ENCODE measurements around the gene SERPINA12. TPM values are rescaled to one million over a fixed set of nuclear protein-coding genes. Genes with fewer than 3 reads are reported as not detected.

SERPINA12 gene, protein sequence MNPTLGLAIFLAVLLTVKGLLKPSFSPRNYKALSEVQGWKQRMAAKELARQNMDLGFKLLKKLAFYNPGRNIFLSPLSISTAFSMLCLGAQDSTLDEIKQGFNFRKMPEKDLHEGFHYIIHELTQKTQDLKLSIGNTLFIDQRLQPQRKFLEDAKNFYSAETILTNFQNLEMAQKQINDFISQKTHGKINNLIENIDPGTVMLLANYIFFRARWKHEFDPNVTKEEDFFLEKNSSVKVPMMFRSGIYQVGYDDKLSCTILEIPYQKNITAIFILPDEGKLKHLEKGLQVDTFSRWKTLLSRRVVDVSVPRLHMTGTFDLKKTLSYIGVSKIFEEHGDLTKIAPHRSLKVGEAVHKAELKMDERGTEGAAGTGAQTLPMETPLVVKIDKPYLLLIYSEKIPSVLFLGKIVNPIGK
- total RNA-seq, result not detected in 2 replicates

DNA sequence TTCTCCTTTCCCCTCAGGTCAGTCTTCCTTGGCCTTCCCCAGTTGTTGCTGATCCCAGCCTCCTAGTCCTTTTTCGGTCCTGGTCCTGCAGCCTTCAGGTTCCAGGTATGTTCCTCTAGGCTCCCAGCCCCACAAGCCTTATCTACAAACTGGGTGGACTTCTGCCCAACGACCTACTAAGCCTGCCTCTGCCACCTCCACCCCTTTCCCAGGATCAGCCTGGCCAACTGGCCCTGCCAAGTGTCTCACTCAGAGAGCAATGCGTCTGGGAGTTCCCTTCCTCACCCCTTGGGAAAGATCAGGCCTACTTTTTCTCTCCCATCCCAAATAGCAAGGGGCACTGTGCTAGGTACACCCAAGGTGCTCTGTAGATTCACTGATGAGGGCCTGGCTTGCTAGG is at the start of gene SERPINA12:
SERPINA12 (minus strand) TSS at position 114 of the 400 bp plus-strand sequence. CDS start 11,072 bp downstream, outside the sequence.
- DNase-seq (ENCODE audit: extremely low read depth, low read depth, low spot score), result no peak

DNA sequence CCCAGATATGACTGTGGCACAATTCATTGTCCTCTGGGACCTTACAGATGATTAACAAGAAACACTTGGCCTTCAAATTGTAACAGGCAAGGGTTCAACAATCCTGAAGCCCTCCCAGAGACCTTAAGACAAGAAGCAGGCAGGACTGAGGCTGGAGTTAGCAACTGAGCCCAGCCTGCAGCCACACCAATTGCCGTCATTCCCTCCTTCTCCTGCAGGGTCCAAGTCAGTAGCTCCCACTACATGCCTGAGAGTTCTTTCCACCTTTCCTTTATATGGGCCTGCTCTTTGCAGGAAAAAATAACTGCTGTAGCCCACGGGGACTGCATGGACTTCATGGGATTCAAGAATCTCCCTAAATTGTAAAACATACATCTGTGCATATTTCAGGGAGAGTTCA is 49.6 kb upstream of the SERPINA12 start:
- no peak for DNase-seq (ENCODE audit: extremely low read depth, low read depth, low spot score)

DNA sequence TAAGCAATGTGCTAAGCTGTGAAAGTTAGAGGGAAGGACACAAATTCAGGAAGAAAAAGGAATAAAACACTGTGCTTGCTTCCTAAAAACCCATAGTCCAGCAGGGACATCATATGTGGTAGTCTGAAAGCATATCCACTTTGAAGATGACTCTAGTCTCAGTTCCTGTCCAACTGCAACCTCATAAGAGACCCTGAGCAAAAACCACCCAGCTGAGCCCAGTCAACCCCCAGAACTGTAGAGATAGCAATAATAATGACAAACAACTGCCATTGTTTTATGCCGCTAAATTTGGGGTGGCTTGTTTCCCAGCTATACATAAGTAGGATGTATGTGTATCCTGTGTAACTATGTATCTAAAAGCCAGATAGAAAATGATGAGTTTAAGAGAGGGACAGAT is 48.1 kb upstream of the SERPINA12 start:
- no peak for DNase-seq (ENCODE audit: extremely low read depth, low read depth, low spot score)

DNA sequence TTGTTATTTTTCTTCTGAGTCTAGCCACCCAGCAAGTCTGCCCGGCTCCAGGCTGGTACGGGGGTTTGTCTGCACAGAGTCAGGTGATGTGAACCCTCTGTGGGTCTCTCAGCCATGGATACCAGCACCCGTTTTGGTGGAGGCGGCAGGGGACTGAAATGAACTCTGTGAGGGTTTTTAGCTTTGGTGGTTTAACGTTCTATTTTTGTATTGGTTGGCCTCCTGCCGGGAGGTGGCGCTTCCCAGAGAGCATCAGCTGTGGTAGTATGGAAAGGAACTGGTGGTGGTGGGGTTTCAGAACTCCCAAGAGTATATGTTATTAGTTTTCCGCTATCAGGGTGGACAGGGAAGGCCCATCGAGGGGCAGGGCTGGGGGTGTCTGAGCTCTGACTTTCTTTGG is 46.7 kb upstream of the SERPINA12 start:
- DNase-seq (ENCODE audit: extremely low read depth, low read depth, low spot score), result no peak

DNA sequence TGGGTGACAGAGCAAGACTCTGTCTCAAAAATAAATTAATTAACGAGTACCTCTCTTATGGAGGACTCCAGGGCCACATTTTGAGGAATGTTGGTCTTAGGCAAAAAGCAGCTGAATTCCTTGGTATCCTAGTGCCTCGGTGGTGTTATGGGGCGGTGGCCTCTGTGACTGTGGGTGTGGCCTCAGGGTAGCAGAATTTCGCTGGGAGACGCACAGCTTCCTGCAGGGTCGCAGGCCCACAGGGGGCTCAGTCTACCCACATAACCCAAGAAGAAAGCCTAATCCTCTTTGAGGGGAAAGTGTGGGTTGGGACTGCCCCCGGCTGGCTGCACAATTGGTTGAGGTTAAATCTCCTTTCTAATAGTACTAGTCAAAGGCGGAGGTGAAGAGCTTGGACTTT is 40.8 kb upstream of the SERPINA12 start:
- DNase-seq (ENCODE audit: extremely low read depth, low read depth, low spot score), result no peak

DNA sequence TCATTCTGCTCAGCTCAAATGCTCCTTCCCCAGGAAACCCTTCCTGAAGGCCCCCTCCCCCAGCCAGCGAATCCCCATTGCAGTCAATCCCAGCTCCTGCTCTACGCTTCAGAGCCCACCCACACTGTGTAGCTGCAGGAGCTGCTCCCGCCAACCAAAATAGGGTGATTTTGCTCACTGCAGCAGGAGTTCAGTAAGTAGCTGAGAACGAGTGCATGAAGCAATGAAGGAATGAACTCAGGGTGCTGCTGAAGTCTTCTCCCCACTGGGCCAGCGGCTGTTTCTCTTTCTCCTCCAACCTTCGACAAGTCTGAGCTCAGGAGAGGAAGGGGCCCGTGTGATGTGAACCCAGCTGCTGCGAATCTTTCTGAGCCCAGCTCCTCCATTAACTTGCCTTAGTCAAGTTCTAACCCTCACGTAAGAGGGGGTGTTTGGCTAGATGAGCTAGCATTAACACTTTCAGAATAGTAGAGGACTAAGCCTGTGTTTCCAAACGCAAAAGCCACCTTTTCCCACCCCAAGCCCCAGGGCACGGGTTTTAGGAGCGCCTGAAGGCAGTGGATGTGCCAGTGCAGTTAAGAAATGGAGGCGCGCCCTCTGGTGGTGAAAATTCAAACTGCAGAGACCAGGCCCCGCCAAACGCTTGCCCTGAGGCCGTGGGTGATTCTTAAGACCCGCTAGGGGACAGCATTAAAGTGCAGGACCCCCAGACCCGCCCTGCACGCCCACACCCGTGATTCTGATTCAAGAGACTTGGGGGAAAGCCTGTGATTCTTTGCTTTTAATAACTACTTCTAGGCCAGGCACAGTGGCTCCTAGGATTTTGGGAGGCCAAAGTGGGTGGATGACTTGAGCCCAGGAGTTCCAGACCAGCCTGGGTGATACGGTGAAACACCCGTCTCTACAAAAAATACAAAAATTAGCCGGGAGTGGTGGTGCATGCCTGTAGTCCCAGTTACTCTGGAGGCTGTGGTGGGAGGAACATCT is 40.0 kb upstream of the SERPINA12 start:
- no peak for DNase-seq (ENCODE audit: extremely low read depth, low read depth, low spot score)

DNA sequence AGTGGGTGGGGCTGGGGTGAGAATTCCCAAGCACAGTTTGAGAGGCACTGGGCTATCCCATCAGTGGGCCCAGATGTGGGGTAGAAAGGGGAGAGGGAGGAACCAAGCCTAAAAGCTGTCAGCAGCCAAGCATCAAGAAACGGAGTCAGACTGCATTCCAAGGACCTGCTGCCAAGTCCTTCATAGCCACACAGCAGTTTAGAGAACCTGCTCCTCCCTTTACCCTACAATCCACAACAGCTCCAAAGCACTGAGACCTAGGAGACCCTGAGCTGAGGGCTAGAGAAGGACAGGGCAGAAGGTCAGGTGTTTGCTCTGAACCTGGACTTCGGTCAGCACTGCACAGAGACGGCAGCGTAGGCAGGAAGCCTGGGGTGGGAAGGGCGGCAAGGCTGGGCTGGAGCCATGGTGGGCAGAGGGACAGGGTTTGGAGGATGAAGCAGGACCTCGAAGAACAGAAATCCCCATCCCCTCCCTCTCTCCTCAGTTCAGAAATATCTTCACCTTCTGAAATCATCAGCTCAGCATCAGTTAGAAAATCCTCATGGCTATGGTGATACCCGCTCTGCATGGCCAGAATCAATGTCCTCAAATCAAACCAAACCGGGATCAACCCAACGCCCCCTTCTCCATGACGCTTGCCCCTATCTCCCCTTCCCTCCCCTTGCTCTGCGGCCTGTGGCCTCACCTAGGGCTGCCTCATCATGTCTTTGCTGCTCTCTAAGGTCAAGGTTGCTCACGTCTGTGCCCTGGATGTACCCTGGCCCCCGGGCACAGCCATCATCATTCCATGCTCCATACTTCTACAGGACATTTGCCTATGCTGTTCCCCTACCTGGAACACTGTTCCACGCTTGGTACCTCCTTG is 39.1 kb upstream of the SERPINA12 start:
- DNase-seq (ENCODE audit: extremely low read depth, low read depth, low spot score), result no peak

DNA sequence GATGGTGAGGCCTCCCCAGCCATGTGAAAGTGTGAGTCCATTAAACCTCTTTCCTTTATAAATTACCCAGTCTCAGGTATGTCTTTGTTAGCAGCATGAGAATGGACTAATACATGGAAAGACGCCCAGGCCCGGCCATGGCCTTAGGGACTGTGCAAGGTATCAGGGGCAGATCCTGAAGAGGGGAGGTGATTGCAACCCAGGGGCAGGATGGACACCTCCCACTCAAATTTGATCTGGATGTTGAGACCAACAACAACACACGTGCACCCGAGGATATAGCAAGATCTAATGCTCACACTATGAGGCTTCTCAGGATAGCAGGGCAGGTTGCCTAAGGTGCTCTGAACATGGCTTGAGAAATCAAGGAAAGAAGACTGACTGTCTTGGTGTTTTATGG is 38.5 kb upstream of the SERPINA12 start:
- no peak for DNase-seq (ENCODE audit: extremely low read depth, low read depth, low spot score)

DNA sequence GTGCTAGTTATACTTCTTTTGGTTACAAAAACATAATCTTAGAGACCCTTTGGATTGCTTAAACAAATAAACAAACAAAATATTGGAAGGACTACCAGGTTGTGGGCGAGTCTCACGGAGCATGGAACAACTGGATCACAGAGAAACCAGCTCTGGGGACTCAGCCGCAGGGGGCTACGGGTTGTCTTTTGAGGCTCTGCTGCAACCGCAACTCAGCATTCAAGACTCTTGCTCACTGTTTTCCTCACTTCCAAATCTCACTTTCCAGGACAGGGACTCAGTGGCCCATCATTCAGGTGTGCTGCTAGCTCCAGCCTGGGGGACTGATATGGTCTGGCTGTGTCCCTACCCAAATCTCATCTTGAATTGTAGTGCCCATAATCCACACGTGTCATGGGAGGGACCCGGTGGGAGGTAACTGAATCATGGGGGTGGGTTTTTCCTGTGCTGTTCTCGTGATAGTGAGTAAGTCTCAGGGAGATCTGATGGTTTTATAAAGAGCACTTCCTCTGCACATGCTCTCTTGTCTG is 37.9 kb upstream of the SERPINA12 start:
- no peak for DNase-seq (ENCODE audit: extremely low read depth, low read depth, low spot score)

DNA sequence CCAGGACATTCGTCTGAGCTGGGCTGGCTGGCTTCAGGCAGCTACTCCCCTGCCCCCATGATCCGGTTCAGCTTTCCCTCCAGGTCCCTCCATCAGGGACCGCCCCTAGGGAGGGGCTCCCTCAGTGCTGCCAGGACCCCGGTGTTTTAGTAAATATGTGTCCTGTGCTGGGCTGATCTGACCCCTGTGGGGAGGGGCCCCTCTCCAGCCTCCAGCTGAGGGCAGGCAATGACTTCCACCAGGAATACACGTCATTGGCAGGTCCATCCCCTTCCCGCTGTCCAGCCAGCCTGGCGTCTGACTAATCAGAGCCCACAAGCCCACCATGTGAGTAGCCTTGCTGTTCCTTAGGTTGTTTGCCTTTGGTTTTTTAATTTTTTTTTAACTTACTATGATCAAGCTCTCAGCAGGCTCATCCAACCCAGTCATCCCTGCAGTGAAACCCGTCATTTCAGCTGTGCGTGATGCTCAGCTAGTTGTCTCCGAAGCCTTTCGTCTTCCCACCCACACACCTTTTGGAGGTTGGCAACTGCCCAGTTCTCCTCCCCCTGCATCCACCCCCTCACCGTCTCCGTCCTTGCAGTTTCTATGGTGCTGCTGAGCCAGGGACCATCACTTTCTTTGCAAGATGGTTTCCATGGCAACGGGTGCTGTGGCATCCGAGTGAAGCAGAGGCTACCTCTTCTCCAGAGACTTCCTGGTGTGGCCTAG is 36.0 kb upstream of the SERPINA12 start:
- DNase-seq (ENCODE audit: extremely low read depth, low read depth, low spot score), result no peak

DNA sequence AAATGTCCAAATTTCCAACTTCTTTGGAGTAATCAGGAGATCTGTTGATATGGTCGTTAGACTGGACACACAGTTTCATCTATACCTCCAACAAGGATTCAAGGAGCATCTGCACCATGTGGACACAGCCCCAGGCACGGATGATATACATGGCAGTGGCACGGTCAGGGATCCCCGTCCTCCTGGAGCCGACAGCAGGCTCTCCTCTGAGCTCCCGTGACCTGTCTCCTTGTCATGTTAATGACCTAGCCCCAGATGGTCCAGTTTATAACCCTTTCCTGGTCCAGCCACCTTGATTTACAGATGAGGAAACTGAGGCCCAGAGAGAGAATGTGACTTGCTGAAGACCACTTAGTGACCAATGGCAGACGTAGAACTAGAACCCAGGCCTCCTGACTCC is 35.5 kb upstream of the SERPINA12 start:
- DNase-seq (ENCODE audit: extremely low read depth, low read depth, low spot score), result no peak

DNA sequence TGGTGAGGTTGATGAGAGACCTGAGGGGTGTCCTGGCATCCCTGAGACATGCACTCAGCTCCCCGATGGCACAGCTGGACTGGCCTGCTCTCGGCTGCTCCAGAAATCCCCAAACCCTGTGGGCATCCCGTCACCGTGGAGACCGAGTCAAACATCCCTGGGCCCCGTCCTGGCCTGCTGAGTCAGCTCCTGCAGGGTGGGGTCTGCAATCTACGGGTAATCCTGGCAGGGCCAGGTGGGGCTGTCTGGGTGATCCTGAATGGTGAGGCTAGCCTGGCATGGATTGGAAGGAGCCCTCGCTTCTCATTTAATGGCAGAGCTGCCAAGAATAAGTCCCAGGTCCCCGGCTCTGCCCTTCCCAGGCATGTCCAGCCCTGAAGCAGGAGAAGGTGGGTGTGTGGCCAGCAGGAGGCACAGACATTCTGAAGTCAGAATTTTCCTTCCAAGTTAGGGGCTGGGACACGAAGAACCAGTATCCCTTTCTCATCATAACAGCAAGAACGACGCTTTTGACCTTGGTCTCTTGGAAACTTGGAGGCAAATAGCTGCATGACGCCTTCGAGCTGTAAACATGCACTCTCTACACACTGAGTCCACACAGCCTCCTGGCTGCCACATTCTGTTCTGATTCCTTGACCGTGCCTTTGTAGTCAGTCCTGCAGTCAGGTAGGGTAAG is 34.3 kb upstream of the SERPINA12 start:
- DNase-seq (ENCODE audit: extremely low read depth, low read depth, low spot score), result no peak

DNA sequence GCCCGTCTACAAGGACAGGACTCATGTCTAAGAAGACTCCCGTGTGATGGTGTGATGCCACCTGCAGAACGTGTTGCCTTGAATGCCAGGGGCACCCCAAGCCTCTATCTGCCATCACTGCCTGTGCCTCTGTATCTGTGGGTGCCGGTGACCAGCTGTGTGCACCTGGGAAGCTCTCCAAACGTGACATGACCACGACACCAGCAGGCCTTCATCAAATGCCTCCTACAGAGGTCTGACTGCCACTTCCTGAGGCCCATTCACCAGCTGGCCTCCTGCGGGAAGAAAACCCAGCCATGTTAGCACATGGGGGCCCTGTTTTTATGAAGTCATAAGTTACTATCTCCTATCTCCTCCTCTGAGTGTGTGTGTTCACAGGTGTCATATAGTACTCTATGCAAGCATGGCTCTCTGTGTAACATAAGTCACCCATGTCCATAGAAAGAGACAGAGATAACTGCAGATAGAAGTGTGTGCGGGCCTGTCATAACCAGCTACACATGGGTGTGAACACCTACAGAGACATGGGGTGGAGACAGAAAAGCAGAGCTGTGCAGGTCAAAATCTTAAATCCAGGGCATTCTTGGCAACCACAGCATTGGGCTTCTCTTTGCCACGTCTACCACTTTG is 33.7 kb upstream of the SERPINA12 start:
- no peak for DNase-seq (ENCODE audit: extremely low read depth, low read depth, low spot score)

DNA sequence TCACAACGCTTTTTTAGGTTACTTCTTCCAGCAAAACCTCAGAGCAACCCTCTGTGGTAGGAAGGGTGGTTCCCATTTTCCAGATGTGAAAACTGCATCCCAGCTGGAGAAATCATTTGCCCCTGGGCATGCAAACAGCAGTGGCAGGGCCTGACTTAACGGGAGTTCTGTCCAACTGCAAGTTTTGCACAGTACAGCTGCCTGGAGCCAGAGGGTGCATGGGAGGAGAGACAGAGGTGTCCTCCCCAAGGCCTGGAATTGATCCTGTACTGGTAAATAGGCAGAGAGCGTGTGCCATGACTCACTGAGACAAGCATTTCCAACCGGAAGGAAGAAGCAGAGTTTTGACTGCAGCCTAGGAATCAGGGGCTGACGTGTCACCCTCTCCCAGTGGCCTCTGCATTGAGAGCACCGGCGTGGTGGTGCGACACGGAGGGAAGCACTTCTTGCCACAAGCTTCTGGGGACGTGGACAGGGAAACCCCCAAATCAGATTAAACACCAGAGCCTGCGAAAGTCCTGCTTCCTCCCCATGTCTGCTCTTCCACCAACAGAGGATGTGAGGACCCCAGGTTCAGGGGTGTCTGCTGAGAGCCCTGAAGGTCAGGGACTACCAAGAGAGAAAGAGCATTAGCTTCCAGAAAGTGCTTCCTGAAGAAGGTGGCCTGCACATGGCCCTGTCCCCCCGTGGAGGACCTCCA is 33.0 kb upstream of the SERPINA12 start:
- peak; percentile 27 for DNase-seq (ENCODE audit: extremely low read depth, low read depth, low spot score)

DNA sequence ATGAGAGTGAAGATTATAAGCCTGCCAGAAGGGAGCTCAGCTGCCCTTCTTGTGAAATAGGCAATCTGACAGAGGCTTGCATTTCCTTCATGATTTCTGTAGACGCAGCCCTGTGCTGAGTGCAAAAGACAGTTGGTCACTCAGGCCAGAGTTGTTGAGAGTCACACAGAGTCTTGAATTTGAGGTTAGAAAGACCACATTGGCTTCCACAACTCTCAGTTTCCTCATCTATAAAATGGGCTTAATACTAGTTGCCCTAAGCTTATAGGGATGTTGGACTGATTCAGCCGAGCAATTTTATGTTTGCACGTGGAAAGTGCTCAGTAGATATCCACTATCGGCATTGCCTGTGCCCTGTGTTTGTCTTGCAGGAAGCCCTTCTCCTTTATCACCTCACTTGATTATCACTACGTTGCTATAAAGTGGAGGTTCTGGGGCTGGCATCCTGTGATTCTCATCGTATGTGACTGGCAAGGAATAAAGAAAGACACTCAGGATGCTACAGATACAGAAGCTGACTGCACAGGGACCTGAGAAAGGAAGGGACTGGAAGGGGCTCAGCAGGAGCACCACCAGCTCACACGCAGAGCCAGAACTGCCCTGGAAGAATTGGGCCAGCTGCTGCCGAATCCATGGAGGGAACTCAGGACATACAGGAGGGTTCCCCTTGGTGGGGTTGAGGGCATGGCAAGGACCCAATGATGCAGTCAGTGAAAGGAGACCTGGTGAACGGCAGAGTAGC is 32.1 kb upstream of the SERPINA12 start:
- no peak for DNase-seq (ENCODE audit: extremely low read depth, low read depth, low spot score)

DNA sequence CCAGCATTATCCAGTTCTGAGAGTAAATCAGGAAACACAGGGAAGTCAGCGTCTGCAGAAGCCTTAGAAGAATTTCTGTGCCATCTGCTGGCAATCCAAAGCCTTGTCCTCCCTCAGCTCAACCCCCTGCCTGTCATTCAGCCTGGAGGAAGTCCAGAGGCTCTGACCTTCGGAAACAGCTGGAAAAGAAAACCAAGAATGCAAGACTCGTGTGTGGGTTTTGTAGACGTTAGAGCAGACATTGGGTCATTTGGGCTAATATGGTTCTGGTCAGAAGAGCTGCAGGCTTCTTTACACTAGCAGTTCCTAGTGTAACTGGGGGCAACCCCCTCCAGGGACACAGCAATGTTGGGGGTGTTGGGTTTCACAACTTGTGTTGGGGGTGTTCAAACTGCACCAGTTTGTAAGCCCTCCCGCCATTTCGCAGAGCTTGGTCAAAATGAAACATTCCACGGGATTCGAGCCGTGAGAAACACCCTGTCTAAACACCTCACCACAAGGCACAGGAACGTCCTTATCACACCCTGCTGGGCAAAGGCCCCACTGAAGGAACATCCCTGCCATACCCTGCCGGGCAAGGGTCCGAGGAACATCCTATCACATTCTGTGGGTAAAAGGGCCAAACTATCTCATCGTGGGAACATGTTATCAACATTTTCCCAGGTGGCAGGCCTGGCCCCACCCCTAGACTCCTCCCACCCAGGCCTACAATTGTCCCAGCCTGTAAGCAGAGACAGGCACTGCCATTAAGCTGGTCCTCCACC is 30.9 kb upstream of the SERPINA12 start:
- peak; percentile 18 for DNase-seq (ENCODE audit: extremely low read depth, low read depth, low spot score)

DNA sequence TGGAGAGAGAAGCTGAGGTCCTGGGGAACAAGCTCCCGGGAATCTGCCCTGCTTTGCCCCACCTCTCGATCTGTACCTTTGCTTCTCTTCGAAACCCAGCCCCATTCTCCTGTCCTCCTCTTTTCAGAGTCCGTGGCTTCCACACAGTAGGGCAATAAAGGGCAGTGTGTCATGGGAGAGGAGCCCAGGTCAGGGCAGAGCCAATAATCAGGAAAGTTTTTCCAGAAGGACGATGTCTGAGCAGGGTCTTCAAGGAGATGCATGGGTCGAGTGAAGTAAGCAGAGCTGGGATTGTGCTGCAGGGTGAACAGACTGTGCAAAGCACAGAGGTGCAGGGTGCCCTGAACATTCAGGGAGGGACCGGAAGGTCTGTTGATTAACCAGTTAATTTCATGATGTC is 29.9 kb upstream of the SERPINA12 start:
- no peak for DNase-seq (ENCODE audit: extremely low read depth, low read depth, low spot score)

All from glomerular endothelial cell (primary cell).